Choroid plexus epithelial cell (primary cell): ENCODE data around the gene MIEN1.

Source experiments
- DNase-seq: peaks from one replicate; pipeline ENCODE4 v3.0.0-alpha.2; 2010; ENCODE audit warnings: low read depth
- H3K4me3 ChIP-seq: 2 replicates; pipeline ENCODE4 v1.5.1; 2011; ENCODE audit warnings: low read depth, mild to moderate bottlenecking, control low read depth, low read length, moderate library complexity
- TF ChIP-seq, protein P1 (sequence below): conservative IDR thresholded peaks from 2 replicates; pipeline ENCODE4 v1.5.1; 2011; ENCODE audit warnings: low read depth, mild to moderate bottlenecking, control low read depth, inconsistent platforms, low read length, moderate library complexity

Gene MIEN1

DNA sequence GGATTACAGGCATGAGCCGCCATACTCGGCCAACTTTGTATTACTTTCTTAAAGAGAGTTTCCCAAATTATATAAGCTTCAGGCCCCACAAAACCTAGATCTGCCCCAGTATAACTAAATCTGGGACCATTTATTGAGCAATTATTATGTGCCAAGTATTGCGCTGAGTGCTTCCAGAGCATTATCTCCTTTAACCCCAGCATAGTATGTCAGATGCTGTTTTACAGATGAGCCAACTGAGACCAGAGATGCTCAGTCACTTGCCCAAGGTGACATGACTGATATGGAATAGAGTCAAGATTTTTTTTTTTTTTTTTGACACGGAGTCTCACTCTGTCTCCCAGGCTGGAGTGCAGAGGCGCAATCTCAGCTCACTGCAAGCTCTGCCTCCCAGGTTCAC, 32.4 kb downstream of the MIEN1 start:
- no peak for DNase-seq
- no peak overlapping the region for H3K4me3 ChIP-seq
- TF ChIP-seq, protein P1, sequence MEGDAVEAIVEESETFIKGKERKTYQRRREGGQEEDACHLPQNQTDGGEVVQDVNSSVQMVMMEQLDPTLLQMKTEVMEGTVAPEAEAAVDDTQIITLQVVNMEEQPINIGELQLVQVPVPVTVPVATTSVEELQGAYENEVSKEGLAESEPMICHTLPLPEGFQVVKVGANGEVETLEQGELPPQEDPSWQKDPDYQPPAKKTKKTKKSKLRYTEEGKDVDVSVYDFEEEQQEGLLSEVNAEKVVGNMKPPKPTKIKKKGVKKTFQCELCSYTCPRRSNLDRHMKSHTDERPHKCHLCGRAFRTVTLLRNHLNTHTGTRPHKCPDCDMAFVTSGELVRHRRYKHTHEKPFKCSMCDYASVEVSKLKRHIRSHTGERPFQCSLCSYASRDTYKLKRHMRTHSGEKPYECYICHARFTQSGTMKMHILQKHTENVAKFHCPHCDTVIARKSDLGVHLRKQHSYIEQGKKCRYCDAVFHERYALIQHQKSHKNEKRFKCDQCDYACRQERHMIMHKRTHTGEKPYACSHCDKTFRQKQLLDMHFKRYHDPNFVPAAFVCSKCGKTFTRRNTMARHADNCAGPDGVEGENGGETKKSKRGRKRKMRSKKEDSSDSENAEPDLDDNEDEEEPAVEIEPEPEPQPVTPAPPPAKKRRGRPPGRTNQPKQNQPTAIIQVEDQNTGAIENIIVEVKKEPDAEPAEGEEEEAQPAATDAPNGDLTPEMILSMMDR: no peak

DNA sequence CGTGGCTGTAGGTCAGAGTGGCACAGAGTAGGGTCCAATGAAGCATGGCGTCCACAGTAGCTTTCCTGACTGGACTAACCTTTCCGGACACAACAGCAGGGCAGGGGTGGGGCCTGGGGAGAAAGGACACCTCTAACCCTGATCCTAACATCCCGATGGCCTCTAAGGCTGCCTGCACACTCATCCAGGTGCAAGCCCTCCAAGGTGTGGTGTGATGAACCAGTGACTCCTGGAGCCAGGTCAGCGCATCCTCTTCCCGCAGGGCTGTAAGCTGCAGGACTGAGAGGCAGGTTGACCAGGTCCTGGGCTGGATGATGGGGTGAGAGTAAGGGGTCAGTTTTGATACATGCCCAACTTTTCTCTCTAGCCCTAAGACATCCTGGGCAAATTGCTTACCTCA, 33.6 kb downstream of the MIEN1 start:
- TF ChIP-seq, protein P1: no peak
- no peak overlapping the region for H3K4me3 ChIP-seq
- DNase-seq: no peak

- TF ChIP-seq, protein P1: no peak
- DNase-seq: no peak
- H3K4me3 ChIP-seq: no peak overlapping the region
Measured at GRCh38 chr17:39695089-39695474, 35.2 kb downstream of the MIEN1 start.

- no peak overlapping the region for H3K4me3 ChIP-seq
- TF ChIP-seq, protein P1: no peak
- DNase-seq: no peak
Measured at GRCh38 chr17:39694593-39694992, 35.7 kb downstream of the MIEN1 start.

DNA sequence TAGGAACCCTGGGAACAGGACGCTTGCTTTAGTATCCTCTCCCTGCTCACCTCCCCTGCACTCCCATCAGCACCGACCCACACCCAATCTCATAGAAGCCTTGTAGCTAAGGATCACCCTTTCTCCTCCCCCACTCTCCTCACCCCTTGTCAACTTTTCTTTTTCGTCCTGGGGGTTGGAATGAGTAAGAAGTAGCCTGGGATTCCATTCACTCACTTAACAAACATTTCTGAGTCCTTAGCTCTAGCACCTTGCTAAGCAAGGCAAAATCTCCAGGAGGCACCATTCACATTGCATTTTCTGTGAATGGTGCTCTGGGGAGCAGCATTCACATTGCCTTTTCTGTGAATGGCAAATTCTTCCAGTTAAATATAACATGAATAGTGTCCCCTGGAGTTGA, 41.4 kb downstream of the MIEN1 start:
- no peak for DNase-seq
- no peak overlapping the region for H3K4me3 ChIP-seq
- TF ChIP-seq, protein P1: no peak

DNA sequence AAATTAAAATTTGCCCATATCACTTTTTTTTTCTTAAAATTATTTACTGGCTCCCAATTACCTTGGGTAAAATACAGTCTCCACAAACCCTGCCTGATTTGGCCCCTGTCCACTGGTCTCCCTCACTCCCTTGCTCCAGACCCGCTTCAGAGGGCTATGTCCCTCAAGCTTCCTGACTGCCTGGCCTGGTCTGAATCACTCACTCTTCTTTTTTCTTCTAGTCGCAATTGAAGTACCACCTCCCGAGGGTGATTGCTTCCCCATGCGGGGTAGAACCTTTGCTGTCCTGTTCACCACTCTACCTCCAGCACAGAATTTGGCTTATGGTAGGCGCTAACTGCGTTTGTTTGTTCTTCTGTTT, 41.9 kb downstream of the MIEN1 start:
- TF ChIP-seq, protein P1: no peak
- peak; percentile 21 for DNase-seq
- peak overlapping the region; percentile 79 for H3K4me3 ChIP-seq

DNA sequence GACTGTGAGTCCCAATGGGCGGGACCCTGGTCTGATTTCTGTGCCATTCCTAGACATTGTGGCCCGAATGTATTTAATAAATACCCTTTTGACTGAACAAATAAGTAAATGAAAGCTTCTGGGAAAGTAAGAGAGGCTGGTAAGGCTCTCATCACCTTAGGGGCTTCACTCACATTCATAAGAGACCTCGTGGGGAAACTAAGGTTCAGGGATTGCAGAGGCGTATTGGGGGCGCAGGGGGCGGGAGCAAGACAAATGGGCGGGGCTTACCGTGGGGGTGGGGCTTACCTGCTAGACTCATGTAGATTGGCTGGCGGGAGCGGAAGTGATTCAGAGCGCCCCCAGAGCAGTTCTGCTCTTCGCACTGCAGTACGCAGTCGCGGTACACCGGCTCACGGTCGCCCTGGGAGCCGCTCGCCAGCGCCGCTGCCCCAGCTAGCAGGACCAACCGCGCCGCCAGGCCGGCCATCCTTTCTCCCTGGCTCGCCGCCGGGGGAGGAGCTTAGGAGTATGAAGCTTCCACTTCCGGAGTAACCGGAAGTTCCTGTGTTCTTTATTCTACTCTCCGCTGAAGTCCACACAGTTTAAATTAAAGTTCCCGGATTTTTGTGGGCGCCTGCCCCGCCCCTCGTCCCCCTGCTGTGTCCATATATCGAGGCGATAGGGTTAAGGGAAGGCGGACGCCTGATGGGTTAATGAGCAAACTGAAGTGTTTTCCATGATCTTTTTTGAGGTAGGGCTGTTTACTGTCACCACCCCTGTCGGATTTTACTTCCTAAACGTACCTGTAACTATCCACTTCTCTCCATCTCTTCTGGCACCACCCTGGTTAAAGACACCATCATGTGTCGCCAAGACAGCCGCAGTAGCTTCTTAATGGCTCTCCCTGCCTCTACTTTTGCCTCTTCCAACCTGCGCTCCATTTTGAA, 42.5 kb downstream of the MIEN1 start, which contains the start of gene PGAP3:
PGAP3 (minus strand) TSS at position 512 of the 929 bp plus-strand sequence; CDS start at position 469, 43 bp downstream.
- TF ChIP-seq, protein P1: no peak
- H3K4me3 ChIP-seq: peak within 1 kb of the TSS; percentile 79
- peak; percentile 90 for DNase-seq
